HCT116 (cell line): ENCODE measurements around the gene SAP130. TPM values are rescaled to one million over a fixed set of nuclear protein-coding genes. Genes with fewer than 3 reads are reported as not detected.

Source experiments
- ATAC-seq: fragments of 200-7000 bp; cut with Tn5 transposase; 2 replicates; pipeline ENCODE4 v1.9.1; 2020; ENCODE audit warnings: mild to moderate bottlenecking, moderate library complexity
- BruUV-seq: library from RNA; stranded (reverse); fragments of 400-500 nt; replicated peaks from 2 replicates; lab custom pipeline; 2021; lab: Mats Ljungman, UMichigan
- CTCF ChIA-PET: fragments of 300-600 bp; sonication (Branson Sonifier 250); formaldehyde crosslinking; loops from one replicate; lab custom pipeline; 2021; ENCODE audit warnings: antibody characterized with exemption; lab: Charles Lee
- POLR2A ChIA-PET: fragments of 300-600, 350-600 bp; sonication (Branson Sonifier 250); formaldehyde crosslinking; loops from one replicate; lab custom pipeline; 2021; ENCODE audit warnings: antibody characterized with exemption; lab: Charles Lee
- RAD21 ChIA-PET, 2 experiments: fragments of 300-600 bp; sonication (Branson Sonifier 250); formaldehyde crosslinking; loops; one replicate each; lab custom pipeline; 2023; ENCODE audit warnings: low total read pairs in 2 of 2; ENCODE audit not compliant: uncharacterized antibody in 2 of 2, unreplicated experiment in 2 of 2, low non-redundant PET in 1 of 2; lab: Charles Lee
- DNase-seq: peaks from one replicate; pipeline ENCODE4 v3.0.0-alpha.2; 2010; ENCODE audit warnings: low read depth, low spot score
- H2AFZ ChIP-seq: fragments of 200-600 bp; shearing (Covaris generic), sonication (generic); 2 replicates; pipeline ENCODE4 v1.6.1; 2017; ENCODE audit warnings: low read depth, mixed run types, mixed read lengths, antibody characterized with exemption, low read length; ENCODE audit not compliant: poor library complexity, severe bottlenecking
- H3K27ac ChIP-seq: 2 replicates; pipeline ENCODE4 v1.5.1; 2012; ENCODE audit warnings: low read depth, low read length
- H3K27me3 ChIP-seq: fragments of 200-600 bp; sonication (generic); 2 replicates; pipeline ENCODE4 v1.6.1; 2016; ENCODE audit warnings: mixed run types, low read length, mixed read lengths; ENCODE audit not compliant: insufficient read depth
- H3K36me3 ChIP-seq, 2 experiments: fragments of 200-500 bp in 1 of 2; fragments of 200-600 bp in 1 of 2; sonication (Bioruptor generic) in 1 of 2; sonication (generic) in 1 of 2; 2 replicates each; pipeline versions ENCODE4 v1.5.1 to v1.6.1; 2014 to 2016; ENCODE audit warnings: low read length in 2 of 2, inconsistent platforms in 1 of 2, mixed read lengths in 1 of 2, mixed run types in 1 of 2; ENCODE audit not compliant: insufficient read depth in 2 of 2, control insufficient read depth in 1 of 2
- H3K4me1 ChIP-seq, 2 experiments: fragments of 200-600 bp in 1 of 2; sonication (generic) in 1 of 2; 2 replicates each; pipeline versions ENCODE4 v1.5.1 to v1.6.1; 2012 to 2017; ENCODE audit warnings: low read length in 2 of 2, inconsistent platforms in 1 of 2, mild to moderate bottlenecking in 1 of 2, mixed read lengths in 1 of 2, mixed run types in 1 of 2, moderate library complexity in 1 of 2; ENCODE audit not compliant: insufficient read depth in 2 of 2, control insufficient read depth in 1 of 2
- H3K4me2 ChIP-seq: fragments of 200-600 bp; sonication (generic); 2 replicates; pipeline ENCODE4 v1.6.1; 2017; ENCODE audit warnings: mixed run types, low read length, mixed read lengths
- H3K4me3 ChIP-seq, 2 experiments: fragments of 200-600 bp in 1 of 2; sonication (generic) in 1 of 2; replicated peaks in 1 of 2; 2 replicates each; pipeline ENCODE4 v1.5.1; 2011 to 2016; ENCODE audit warnings: low read length in 2 of 2, control low read depth in 1 of 2, low read depth in 1 of 2, mild to moderate bottlenecking in 1 of 2, mixed read lengths in 1 of 2, mixed run types in 1 of 2
- H3K79me2 ChIP-seq: fragments of 200-600 bp; sonication (generic); 2 replicates; pipeline ENCODE4 v1.6.1; 2017; ENCODE audit warnings: mild to moderate bottlenecking, mixed run types, low read length, moderate library complexity, mixed read lengths; ENCODE audit not compliant: insufficient read depth
- H3K9ac ChIP-seq: fragments of 200-600 bp; sonication (generic); 2 replicates; pipeline ENCODE4 v1.6.1; 2016; ENCODE audit warnings: low read length, mixed read lengths
- H3K9me2 ChIP-seq: fragments of 200-600 bp; sonication (generic), shearing (Covaris generic); 2 replicates; pipeline ENCODE4 v1.6.1; 2017; ENCODE audit warnings: mixed run types, mild to moderate bottlenecking, moderate library complexity; ENCODE audit not compliant: insufficient read depth
- H3K9me3 ChIP-seq, 2 experiments: fragments of 200-500 bp in 1 of 2; fragments of 200-600 bp in 1 of 2; sonication (Bioruptor generic) in 1 of 2; sonication (generic) in 1 of 2; 2 replicates each; pipeline ENCODE4 v1.6.1; 2014 to 2017; ENCODE audit warnings: low read length in 2 of 2, mixed read lengths in 2 of 2, inconsistent platforms in 1 of 2, low read depth in 1 of 2, mild to moderate bottlenecking in 1 of 2, mixed run types in 1 of 2, moderate library complexity in 1 of 2; ENCODE audit not compliant: control insufficient read depth in 1 of 2, insufficient read depth in 1 of 2
- H4K20me1 ChIP-seq: fragments of 200-600 bp; sonication (generic), shearing (Covaris generic); 2 replicates; pipeline ENCODE4 v1.6.1; 2017; ENCODE audit warnings: mixed run types, mild to moderate bottlenecking, moderate library complexity; ENCODE audit not compliant: insufficient read depth
- CBX3 ChIP-seq: IDR thresholded peaks from 2 replicates; pipeline ENCODE4 v1.6.1; 2012; ENCODE audit warnings: low read depth
- EGR1 ChIP-seq: IDR thresholded peaks from 2 replicates; pipeline ENCODE4 v1.6.1; 2012; ENCODE audit warnings: low read depth
- FOSL1 ChIP-seq: IDR thresholded peaks from 2 replicates; pipeline ENCODE4 v1.6.1; 2012; ENCODE audit warnings: low read depth
- POLR2AphosphoS5 ChIP-seq: IDR thresholded peaks from 2 replicates; pipeline ENCODE4 v1.6.1; 2011; ENCODE audit warnings: mild to moderate bottlenecking, low read depth, low read length, moderate library complexity
- SP1 ChIP-seq: IDR thresholded peaks from 2 replicates; pipeline ENCODE4 v1.6.1; 2012; ENCODE audit warnings: low read depth
- ZFX ChIP-seq: fragments of 450-650 bp; IDR thresholded peaks from 2 replicates; pipeline ENCODE4 v1.6.1; 2017
- intact Hi-C: fragments of 100-400 bp; cut with micrococcal nuclease; formaldehyde crosslinking; loops from 2 replicates; pipeline ENCODE4 v1.10.0; 2022
- total RNA-seq: library from RNA; stranded (reverse); gene quantifications from one replicate; pipeline ENCODE4 v1.2.1, GENCODE V29; 2021; ENCODE audit not compliant: unreplicated experiment
- TF ChIP-seq, protein P1 (sequence below): IDR thresholded peaks from 2 replicates; pipeline ENCODE4 v1.6.1; 2012; ENCODE audit warnings: low read depth
- TF ChIP-seq, protein P2 (sequence below): IDR thresholded peaks from 2 replicates; pipeline ENCODE4 v1.6.1; 2012
- TF ChIP-seq, protein P3 (sequence below): IDR thresholded peaks from 2 replicates; pipeline ENCODE4 v1.6.1; 2011; ENCODE audit warnings: mild to moderate bottlenecking, low read length, moderate library complexity; ENCODE audit not compliant: insufficient replicate concordance; ENCODE audit errors: extremely low read depth
- TF ChIP-seq, protein P4 (sequence below): IDR thresholded peaks from 2 replicates; pipeline ENCODE4 v1.6.1; 2012

SAP130 gene
- total RNA-seq, 1 experiment from 2014 or later = 29.5 TPM

GRCh38 chr2:127927384-127927783 lies 100.5 kb downstream of the SAP130 start:
- DNase-seq = no peak
- Histone ChIP-seq H3K9me3 (no peaks in the 10 kb centered on the region), H3K36me3 (no peaks in the 10 kb centered on the region), H3K9ac (no peak overlapping the region), H3K79me2 (no peaks in the 10 kb centered on the region), H4K20me1 (no peaks in the 10 kb centered on the region)
- POLR2A ChIA-PET = no interaction called here
- BruUV-seq = no TSS peak
- no peak for TF ChIP-seq EGR1
- no peak for TF ChIP-seq SP1
- no peak for TF ChIP-seq POLR2AphosphoS5
- TF ChIP-seq, protein P1, sequence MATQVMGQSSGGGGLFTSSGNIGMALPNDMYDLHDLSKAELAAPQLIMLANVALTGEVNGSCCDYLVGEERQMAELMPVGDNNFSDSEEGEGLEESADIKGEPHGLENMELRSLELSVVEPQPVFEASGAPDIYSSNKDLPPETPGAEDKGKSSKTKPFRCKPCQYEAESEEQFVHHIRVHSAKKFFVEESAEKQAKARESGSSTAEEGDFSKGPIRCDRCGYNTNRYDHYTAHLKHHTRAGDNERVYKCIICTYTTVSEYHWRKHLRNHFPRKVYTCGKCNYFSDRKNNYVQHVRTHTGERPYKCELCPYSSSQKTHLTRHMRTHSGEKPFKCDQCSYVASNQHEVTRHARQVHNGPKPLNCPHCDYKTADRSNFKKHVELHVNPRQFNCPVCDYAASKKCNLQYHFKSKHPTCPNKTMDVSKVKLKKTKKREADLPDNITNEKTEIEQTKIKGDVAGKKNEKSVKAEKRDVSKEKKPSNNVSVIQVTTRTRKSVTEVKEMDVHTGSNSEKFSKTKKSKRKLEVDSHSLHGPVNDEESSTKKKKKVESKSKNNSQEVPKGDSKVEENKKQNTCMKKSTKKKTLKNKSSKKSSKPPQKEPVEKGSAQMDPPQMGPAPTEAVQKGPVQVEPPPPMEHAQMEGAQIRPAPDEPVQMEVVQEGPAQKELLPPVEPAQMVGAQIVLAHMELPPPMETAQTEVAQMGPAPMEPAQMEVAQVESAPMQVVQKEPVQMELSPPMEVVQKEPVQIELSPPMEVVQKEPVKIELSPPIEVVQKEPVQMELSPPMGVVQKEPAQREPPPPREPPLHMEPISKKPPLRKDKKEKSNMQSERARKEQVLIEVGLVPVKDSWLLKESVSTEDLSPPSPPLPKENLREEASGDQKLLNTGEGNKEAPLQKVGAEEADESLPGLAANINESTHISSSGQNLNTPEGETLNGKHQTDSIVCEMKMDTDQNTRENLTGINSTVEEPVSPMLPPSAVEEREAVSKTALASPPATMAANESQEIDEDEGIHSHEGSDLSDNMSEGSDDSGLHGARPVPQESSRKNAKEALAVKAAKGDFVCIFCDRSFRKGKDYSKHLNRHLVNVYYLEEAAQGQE = no peak
- TF ChIP-seq, protein P2, sequence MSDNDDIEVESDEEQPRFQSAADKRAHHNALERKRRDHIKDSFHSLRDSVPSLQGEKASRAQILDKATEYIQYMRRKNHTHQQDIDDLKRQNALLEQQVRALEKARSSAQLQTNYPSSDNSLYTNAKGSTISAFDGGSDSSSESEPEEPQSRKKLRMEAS = no peak
- no peak for TF ChIP-seq CBX3
- no peak for TF ChIP-seq ZFX
- TF ChIP-seq, protein P3, sequence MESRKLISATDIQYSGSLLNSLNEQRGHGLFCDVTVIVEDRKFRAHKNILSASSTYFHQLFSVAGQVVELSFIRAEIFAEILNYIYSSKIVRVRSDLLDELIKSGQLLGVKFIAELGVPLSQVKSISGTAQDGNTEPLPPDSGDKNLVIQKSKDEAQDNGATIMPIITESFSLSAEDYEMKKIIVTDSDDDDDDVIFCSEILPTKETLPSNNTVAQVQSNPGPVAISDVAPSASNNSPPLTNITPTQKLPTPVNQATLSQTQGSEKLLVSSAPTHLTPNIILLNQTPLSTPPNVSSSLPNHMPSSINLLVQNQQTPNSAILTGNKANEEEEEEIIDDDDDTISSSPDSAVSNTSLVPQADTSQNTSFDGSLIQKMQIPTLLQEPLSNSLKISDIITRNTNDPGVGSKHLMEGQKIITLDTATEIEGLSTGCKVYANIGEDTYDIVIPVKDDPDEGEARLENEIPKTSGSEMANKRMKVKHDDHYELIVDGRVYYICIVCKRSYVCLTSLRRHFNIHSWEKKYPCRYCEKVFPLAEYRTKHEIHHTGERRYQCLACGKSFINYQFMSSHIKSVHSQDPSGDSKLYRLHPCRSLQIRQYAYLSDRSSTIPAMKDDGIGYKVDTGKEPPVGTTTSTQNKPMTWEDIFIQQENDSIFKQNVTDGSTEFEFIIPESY = no peak
- no peak for TF ChIP-seq FOSL1
- TF ChIP-seq, protein P4, sequence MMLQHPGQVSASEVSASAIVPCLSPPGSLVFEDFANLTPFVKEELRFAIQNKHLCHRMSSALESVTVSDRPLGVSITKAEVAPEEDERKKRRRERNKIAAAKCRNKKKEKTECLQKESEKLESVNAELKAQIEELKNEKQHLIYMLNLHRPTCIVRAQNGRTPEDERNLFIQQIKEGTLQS = no peak
- TF ChIP-seq, all 23 proteins: peak for 0
- ATAC-seq = no peak
- H2AFZ ChIP-seq = no peak overlapping the region
- H3K4me2 ChIP-seq = no peak overlapping the region
- CTCF ChIA-PET = no interaction called here
- no peak overlapping the region for H3K27ac ChIP-seq
- H3K9me2 ChIP-seq = no peaks in the 10 kb centered on the region
- H3K4me3 ChIP-seq = no peak overlapping the region
- intact Hi-C loops = no loop called here
- no peaks in the 10 kb centered on the region for H3K27me3 ChIP-seq
- RAD21 ChIA-PET = no interaction called here
- H3K4me1 ChIP-seq = peaks cover 0 to 4% of the 10 kb centered on the region in 2 experiments; a peak in 2 of 4 replicates
